Natural killer cell (primary cell): ENCODE data around the gene ATP5F1A. TPM values are rescaled to one million over a fixed set of nuclear protein-coding genes. Genes with fewer than 3 reads are reported as not detected.

ENCODE experiments used
- ATAC-seq, 3 donors: fragments of 150-1000 bp in 2 of 3; fragments of 200-7000 bp in 1 of 3; cut with Tn5 transposase; 1 replicate in 1 of 3; 2 replicates in 2 of 3; pipeline ENCODE4 v1.10.0; 2021; ENCODE audit warnings: mild to moderate bottlenecking in 2 of 3, moderate library complexity in 2 of 3
- DNase-seq, 2 donors: peaks; one replicate each; pipeline versions ENCODE4 v3.0.0 to v3.0.0-alpha.2; 2013 to 2021; ENCODE audit warnings: mixed read lengths in 1 of 2
- H3K27ac ChIP-seq: one replicate; pipeline ENCODE4 v1.5.1; 2013; ENCODE audit warnings: mild to moderate bottlenecking, low read length
- H3K27me3 ChIP-seq: one replicate; pipeline ENCODE4 v1.6.1; 2013; ENCODE audit warnings: low read length; ENCODE audit not compliant: control insufficient read depth, insufficient read depth
- H3K36me3 ChIP-seq: one replicate; pipeline ENCODE4 v1.6.1; 2013; ENCODE audit warnings: low read length; ENCODE audit not compliant: control insufficient read depth, insufficient read depth
- H3K4me1 ChIP-seq: one replicate; pipeline ENCODE4 v1.6.1; 2013; ENCODE audit warnings: low read length; ENCODE audit not compliant: control insufficient read depth, insufficient read depth
- H3K4me3 ChIP-seq: one replicate; pipeline ENCODE4 v1.5.1; 2013; ENCODE audit warnings: low read length
- H3K9me3 ChIP-seq: one replicate; pipeline ENCODE4 v1.6.1; 2013; ENCODE audit warnings: low read length; ENCODE audit not compliant: control insufficient read depth, insufficient read depth
- H3K27ac Mint-ChIP-seq, 2 donors: one replicate each; pipeline ENCODE4 v1.8.0; 2022; ENCODE audit warnings: mild to moderate bottlenecking in 2 of 2, mixed read lengths in 2 of 2, moderate library complexity in 1 of 2
- H3K27me3 Mint-ChIP-seq, 2 donors: one replicate each; pipeline ENCODE4 v1.8.0; 2022; ENCODE audit warnings: low read depth in 2 of 2, mixed read lengths in 2 of 2
- H3K36me3 Mint-ChIP-seq: one replicate; pipeline ENCODE4 v1.8.0; 2022; ENCODE audit warnings: mixed read lengths
- H3K4me1 Mint-ChIP-seq, 2 donors: one replicate each; pipeline ENCODE4 v1.8.0; 2022; ENCODE audit warnings: mixed read lengths in 2 of 2
- H3K4me3 Mint-ChIP-seq: one replicate; pipeline ENCODE4 v1.8.0; 2022; ENCODE audit warnings: mild to moderate bottlenecking, moderate library complexity, mixed read lengths
- H3K9me3 Mint-ChIP-seq, 2 donors: one replicate each; pipeline ENCODE4 v1.8.0; 2022; ENCODE audit warnings: mixed read lengths in 2 of 2
- CTCF ChIP-seq: fragments of 200-600 bp; IDR thresholded peaks from one replicate; pipeline ENCODE4 v1.8.0; 2022; ENCODE audit warnings: antibody characterized with exemption
- WGBS: methylation state at CpG from one replicate; pipeline ENCODE4 v1.1.7; 2013; ENCODE audit warnings: missing lambda C conversion rate; ENCODE audit not compliant: insufficient coverage; 5-methylcytosine and 5-hydroxymethylcytosine counted together
- intact Hi-C: fragments of 100-400 bp; cut with micrococcal nuclease; formaldehyde crosslinking; loops from one replicate; pipeline ENCODE4 v1.14.2; 2022
- total RNA-seq, 4 donors: library from RNA; stranded (reverse); fragments of 120-200 nt in 1 of 4; gene quantifications; one replicate each; pipeline versions ENCODE4 v1.2.3 to v1.2.4, GENCODE V29; 2013 to 2022

The ATP5F1A gene
- total RNA-seq, 3 donors from 2014 or later (not counting 1 experiment from before 2014, with no cell fraction given) = 209 to 218 (median 218) TPM

GRCh38 chr18:46034230-46034629 lies 63.9 kb downstream of the ATP5F1A start:
- Mint-ChIP-seq H3K27ac (no peak overlapping the region), H3K36me3 (no peaks in the 10 kb centered on the region), H3K9me3 (no peaks in the 10 kb centered on the region), H3K4me1 (peaks cover 5 to 6% of the 10 kb centered on the region in 2 donors), H3K4me3 (no peak overlapping the region), H3K27me3 (no peaks in the 10 kb centered on the region)
- Histone ChIP-seq H3K4me3 (no peak overlapping the region), H3K27ac (no peak overlapping the region), H3K4me1 (no peaks in the 10 kb centered on the region), H3K27me3 (no peaks in the 10 kb centered on the region), H3K9me3 (no peaks in the 10 kb centered on the region), H3K36me3 (no peaks in the 10 kb centered on the region)
- no peak for TF ChIP-seq CTCF
- DNase-seq (no peak), ATAC-seq (no peak)
- 54% methylated on average over 1 of the region's 1 CpG for WGBS
- intact Hi-C loops = no loop called here

- Histone ChIP-seq H3K36me3 (no peaks in the 10 kb centered on the region), H3K27me3 (peaks cover 2% of the 10 kb centered on the region), H3K9me3 (no peaks in the 10 kb centered on the region), H3K4me1 (peaks cover 14% of the 10 kb centered on the region), H3K27ac (no peak overlapping the region), H3K4me3 (no peak overlapping the region)
- ATAC-seq (no peak), DNase-seq (no peak)
- no peak for TF ChIP-seq CTCF
- peaks cover 16 to 20% of the 10 kb centered on the region in 2 donors for H3K4me1 Mint-ChIP-seq
- H3K9me3 Mint-ChIP-seq = no peaks in the 10 kb centered on the region
- intact Hi-C loops = no loop called here
- no peaks in the 10 kb centered on the region for H3K36me3 Mint-ChIP-seq
- no peak overlapping the region for H3K4me3 Mint-ChIP-seq
- 86% methylated on average over 3 of the region's 4 CpGs for WGBS
- peaks cover 0 to 4% of the 10 kb centered on the region in 2 donors for H3K27me3 Mint-ChIP-seq
- H3K27ac Mint-ChIP-seq = no peak overlapping the region
Measured at GRCh38 chr18:46031741-46032140, 66.4 kb downstream of the ATP5F1A start.

Other genes with a start within 250 kb of the ATP5F1A start
- gene EPG5, start 131.0 kb downstream of the ATP5F1A start, total RNA-seq = 100 to 1,000 TPM in 1 of 3 donors, 10 to 100 TPM in 2; 81.3 to 133 (median 99.6) TPM
- gene PSTPIP2, start 26.0 kb downstream of the ATP5F1A start, total RNA-seq = 10 to 100 TPM; 34.7 to 55.0 (median 46.9) TPM
- gene HAUS1, start 6.1 kb upstream of the ATP5F1A start, total RNA-seq = 10 to 100 TPM; 15.2 to 20.8 (median 16.3) TPM